ENCODE data around the gene ARAP2.

Gene ARAP2

DNA sequence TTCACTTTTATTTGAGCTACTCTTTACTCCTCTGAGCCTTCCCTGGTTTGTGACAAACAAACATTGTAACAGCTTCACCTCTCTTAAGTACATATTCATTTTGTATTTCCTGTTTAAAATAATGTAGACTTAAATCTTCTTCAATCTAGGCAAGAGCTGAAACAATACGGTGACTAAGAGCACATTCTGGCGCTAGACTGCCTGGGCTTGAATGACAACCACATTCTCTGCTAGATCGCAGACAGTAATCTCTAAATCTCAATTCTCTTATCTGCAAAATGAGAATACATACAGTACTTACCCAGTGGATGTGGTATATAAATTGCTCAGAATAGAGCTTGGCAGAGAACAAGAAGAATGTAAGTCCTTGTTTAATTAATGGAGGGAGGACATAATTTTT, 144.8 kb downstream of the ARAP2 start:
- DNase-seq = no peak

DNA sequence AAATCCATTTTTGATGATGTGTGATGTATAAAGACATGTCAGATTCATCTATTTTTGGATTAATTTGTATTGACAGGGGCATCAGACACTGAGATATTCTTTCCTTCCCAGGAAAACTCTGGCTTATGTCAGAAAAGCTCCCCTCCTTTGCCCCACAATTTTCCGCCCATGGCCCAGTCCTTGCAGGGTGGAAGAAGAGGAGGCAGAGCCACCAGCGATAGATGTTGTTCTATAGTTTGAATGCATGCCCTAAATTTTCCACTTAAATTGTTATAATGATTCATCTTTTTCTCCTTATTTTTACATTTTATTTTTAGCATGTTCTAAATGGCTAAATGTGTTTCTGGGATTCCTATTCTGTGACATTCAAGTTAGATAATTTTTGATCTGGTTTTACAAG, 149.3 kb downstream of the ARAP2 start:
- DNase-seq = no peak

DNA sequence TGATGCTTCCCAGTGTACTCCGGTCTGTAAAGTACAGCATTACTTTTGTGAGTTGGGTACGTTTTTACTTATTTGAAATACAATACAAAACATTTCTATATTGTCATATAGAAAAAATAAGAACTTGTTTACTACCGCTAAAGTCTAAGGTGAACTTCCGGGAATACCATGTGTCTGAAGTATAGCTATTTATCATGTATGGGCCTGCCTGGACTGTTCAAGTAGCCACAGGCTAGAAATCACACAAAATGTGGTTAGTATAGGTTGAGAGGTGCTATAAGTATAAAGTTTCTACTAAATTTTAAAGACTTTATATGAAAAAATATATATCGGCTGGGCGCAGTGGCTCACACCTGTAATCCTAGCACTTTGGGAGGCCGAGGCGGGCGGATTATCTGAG, 152.3 kb downstream of the ARAP2 start:
- no peak for DNase-seq

DNA sequence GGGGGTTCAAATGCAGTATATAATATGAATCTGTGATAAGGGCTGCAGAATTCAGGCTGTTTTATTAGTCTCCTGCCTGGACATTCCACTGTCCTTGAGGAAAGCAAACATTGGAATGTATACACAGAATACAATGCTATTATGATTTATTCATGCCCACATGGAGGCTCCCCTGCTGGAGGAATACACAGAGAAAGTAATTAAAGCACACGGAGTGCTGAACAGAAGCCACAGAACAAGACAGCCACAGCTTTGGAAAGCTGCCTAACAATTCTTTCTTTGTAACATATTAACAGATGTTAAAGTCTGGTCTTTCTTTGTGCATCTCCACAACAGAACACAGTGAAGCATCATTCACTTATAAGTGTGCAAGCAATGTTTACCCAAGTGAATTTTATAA, 155.8 kb downstream of the ARAP2 start:
- no peak for DNase-seq

DNA sequence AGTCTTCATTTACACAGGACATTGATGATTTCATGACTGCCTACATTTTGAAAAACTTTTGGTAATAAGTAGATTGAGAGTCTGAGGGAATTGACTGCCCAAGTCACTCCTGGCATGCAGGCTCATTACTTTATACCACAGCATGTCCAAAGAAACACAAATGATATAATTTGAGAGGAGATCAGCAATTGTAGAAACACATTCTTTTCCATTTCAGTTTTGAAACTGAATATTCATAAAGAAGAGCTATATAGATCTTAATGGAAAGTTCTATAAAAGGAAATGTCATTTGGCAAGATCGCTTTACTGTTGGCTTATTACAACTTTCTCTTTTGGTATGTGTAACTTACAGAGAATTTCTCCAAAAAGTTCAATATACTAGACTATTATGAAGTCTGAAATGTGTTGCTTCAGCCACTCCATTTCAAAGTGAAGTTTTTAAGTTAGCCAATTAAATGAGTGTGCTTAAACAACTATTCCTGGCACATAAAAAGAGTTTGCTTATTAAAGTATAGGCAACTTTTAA, 158.0 kb downstream of the ARAP2 start:
- no peak for DNase-seq

DNA sequence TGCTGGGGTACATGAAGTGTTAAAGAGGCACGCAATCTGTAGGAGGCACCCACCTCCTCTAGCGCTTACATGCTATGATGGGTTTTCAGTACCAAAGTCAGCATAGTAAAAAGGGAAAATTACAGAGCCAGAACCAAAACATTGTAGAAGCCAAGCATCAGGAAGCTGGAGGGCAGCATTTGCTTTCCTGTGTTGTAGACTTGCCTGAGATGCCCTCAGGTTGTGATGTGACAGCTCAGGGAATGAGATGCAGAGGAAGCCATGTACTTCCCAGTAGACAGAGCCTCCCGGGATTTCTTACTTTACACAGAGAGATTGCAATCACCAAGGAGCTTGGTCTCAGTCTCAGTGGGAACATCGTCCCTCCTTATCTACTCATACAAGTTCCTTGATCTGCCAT, 161.5 kb downstream of the ARAP2 start:
- DNase-seq = no peak

DNA sequence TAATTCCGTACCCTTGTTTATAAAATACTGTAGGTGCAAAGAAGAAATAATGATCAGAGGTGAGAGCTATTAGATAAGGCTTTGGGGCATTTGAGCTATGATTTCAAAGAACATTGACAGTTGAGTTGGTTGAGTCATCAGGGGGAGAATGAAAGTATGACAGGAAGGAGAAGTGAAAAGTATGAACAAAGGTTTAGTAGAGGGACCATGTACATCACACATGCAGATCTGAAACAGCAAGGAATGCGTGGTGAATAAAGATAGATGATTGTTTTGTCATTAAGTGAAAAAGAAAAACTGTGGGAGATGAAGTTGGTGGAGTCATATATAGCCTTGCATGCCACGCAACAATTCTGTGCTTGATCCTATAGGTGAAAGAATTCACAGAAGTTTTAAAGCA, 163.1 kb downstream of the ARAP2 start:
- DNase-seq = no peak

DNA sequence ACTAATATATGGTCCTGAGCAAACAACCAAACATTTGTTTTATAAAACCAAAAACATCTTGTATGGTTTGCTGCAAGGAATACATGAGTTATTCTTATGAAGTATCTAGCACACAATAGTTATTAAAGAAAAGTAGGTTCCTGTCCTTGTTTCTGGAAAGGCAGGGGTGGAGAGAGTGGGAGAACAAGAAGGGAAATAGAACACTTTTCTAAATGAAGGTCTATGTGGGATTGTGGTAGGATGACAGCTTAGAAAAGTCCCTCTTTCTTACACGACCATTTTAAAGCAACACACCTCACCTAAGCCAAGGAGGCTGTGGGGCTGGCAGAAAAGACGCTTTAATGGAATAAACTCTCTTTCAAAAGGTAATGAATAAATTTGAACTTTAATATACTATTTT, 164.6 kb downstream of the ARAP2 start:
- no peak for DNase-seq

DNA sequence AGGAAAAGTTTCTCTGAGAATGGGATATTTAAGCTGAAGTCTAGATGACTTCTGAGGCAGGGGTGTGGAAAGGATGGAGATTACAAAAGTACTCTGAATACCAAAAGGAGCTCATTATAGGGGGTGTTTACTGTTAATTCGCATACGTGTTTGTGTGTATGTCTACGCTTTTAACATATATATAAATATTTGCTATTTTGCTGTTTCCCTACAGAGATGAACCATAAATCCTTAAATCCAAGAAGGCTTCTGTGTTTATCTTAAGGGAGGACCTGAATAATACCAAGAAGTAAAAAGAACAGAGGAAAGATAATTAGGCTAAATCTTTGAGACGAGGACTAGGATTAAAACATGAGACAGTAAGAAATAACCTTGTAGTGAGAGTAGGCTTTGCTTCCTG, 166.0 kb downstream of the ARAP2 start:
- DNase-seq = no peak

DNA sequence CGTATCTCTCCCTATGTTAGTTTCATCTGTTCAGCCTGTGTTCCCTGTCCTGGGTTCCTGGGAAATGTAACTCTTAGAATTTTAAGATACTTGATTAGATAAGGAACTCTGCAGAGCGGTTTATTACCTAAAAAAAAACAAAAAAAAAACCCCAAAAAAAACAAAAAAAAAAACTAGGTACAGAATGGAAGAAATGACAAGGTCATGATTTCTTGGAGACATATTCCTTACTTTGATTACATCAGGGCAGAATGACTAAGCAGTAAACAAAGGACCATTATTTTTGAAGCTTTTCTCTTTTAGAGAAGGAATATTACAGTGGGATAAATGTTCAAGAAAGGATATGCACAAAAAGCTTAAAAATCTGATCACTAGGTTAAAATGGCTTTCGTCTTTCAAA, 171.8 kb downstream of the ARAP2 start:
- no peak for DNase-seq

DNA sequence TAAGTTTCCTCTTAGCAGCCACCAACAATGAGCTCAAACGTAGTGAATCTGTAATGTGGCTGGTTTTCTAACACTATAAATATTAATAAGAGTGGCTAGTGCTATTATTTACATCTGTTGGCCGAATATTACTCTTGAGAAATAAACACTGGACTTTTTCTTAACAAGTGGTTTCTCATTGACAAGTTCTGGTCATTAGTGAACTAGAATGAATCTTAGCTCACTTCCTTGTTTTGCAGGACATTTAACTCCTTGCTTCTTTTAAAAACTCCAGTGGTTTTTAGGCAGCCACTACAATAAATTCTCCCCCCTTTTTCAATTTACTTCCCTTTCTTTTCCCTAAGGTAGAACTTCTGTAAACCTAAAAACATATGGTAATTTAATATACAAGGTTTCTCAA, 177.2 kb downstream of the ARAP2 start:
- DNase-seq = no peak

DNA sequence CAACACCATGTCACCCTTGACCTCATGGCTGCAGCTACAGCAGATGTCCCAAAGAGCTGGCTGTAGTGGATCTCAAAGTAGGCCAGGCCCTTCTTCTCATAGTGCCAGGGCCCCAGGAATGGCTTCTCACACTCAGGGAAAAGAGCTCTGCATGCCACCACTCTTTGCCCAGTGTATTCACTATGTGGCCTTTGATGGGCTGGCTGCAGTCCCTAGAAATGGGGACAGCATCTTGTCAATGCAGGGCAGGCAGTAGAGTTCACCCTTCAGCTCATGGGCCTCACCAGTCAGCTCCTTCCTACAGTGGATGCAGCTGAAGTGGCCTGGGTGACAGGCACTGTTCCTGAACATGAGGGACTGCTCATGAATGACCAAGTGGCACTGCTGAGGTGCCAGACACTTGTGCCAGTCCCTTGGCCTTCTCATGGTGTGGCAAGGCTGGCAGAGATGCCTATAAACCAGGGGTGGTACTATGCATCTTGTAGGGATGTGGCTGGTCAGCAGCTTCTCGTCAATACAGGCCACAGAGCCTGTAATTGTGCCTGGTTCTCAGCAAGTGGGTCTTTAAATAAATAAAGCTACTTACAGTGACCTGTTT, 178.9 kb downstream of the ARAP2 start:
- DNase-seq = no peak

DNA sequence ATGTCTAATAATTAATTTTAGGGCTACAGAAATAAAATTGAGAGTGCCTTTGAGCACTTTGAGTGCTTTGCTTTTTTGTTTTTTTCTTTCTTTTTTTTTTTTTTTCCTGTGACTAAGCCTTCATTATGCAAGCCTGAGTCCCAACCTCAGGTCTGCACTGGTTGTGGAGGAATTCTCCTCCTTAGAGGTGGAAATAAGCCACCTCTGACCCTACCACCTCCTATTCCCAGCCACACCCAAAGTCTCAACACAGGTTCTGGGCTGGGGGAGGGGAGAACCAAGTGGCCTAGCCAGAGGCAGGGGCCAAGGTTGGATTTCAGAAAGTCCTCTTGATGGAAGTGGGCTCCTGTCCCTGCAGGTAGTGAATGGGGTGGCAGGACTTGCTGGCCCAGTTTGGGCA, 180.2 kb downstream of the ARAP2 start:
- no peak for DNase-seq

DNA sequence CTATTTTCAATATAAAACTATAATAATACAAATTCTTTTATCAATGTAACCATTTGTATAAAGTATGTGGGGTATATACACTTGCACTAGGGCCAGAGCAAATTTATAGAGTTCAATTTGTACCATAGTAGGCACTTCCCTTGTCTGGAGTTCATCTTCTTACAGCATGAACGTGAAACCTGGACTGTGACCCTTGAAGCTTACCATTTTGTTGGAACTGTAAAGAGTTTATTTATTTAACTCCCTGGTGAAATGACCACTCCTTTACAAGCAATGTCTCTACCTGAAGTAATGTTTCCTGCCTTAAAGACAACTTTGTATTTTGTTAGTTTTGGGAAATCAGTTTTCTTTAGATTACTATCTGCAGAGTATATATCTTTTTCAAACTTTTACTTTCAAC, 188.2 kb downstream of the ARAP2 start:
- no peak for DNase-seq

DNA sequence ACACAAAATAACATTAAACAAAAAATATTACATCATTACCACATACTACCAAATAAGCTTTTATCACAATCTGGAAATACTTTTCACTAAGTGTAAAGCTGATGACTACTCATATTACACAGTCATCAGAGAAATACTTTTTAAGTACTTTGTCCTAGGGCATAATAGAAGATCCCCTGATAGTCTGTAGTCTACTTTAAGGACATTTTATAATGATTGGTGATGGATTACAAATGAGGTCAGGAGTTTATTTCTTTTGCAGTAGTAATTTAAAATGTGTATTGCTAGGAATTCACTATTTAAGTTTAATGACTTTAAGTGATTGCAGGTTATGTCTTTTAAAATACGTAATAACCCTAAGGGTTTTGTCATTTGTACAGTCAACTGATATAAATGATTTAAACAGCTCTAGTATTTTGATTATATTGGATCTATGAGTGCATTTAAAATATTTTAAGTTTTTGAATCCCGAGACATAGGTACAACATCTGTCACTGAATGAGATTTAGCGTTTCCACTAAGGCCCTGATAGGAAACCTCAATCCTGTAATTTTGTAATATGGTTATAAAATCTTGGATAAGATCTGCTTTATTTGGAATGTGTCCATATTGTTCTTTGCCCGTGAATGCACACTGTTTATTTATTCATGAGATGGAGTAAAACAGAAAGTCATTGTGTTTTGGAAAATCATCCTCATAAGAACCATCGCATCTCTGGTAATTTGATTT, 189.5 kb downstream of the ARAP2 start:
- DNase-seq = no peak

DNA sequence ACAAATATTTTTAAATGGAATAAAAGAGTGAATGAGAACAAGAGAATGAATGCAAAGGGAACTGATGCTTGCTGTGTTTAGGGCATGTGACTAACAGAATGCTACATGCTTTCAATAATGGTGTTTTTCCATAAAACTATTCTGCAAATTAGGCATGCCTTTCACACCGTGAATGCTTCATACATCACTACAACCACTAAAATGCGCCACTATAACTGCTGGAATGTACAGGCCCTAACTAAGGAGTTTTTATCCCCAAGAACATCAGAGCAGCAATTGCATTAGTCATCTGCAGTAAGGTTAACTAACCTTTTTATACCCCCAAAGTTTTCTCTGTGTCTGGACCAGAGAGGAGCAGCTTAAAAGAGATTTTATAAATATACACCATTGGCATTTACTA, 190.4 kb downstream of the ARAP2 start:
- no peak for DNase-seq

DNA sequence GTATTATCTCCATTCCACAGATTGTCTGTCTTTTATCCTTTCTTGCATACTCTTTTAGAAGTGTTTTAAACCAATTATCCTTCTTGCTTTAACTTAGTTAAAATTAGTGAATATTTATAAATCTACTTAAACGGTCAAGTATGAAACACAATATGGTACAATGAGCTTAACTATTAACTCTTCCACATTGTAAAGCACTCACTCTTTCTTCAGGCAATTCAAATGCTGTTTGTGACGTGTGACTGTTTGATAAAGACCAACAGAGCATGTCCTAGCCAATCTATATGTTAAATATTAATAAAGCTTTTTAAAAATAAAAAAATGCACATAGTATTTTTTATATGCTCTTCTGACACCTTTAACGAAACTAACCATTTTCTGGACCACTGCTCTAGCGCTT, 192.7 kb downstream of the ARAP2 start:
- no peak for DNase-seq

DNA sequence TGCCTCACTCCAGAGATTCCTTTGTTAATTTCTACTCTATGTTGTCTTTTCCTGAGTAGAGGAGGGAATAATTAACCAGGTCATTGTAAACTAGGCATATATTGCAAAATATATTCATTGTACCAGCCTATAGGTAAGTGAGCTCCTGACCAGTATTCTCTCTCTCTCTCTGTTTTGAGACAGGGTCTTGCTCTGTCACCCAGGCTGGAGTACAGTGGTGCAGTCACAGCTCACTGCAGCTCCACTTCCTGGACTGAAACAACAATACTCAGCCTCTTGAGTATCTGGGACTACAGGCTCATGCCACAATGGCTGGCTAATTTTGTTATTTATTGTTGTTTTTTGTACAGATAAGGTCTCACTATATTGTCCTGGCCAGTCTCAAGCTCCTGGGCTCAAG, 198.3 kb downstream of the ARAP2 start:
- DNase-seq = no peak

DNA sequence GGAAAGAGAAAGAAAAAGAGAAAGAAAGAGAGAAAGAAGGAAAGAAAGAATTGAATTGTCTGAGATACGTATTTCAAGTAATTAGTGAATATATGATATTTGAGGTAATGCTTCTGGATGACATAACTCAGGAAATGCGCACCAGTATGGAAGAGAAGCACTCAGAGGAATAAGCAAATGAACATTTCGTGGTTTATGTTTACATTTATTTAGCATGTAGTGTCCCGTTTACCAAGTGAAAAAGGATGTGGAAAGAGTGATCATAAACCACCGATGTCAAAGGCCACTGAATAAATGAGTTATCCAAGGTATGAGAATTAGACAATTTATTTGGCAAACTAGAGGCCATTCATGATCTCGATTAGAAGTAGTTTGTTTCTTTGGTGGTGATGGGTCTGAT, 200.4 kb downstream of the ARAP2 start:
- no peak for DNase-seq

DNA sequence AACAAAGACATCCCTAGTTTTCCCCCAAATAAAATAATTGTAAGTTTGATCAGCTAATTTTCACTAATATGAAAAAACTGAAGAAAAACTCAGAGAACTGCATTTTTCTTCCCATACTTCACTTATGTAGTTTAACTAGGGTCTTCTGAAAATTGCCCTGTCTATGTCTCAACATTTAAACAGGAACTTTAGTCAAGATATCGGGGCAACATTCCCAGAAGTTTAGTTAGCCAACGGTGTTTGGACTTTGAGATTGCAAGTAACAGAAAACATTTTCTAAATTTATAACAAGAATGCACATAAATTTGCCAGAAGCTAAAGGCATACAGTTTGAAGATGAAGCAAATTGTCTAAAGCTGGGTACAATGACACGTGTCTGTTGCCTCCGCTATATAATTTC, 201.1 kb downstream of the ARAP2 start:
- DNase-seq = no peak

DNA sequence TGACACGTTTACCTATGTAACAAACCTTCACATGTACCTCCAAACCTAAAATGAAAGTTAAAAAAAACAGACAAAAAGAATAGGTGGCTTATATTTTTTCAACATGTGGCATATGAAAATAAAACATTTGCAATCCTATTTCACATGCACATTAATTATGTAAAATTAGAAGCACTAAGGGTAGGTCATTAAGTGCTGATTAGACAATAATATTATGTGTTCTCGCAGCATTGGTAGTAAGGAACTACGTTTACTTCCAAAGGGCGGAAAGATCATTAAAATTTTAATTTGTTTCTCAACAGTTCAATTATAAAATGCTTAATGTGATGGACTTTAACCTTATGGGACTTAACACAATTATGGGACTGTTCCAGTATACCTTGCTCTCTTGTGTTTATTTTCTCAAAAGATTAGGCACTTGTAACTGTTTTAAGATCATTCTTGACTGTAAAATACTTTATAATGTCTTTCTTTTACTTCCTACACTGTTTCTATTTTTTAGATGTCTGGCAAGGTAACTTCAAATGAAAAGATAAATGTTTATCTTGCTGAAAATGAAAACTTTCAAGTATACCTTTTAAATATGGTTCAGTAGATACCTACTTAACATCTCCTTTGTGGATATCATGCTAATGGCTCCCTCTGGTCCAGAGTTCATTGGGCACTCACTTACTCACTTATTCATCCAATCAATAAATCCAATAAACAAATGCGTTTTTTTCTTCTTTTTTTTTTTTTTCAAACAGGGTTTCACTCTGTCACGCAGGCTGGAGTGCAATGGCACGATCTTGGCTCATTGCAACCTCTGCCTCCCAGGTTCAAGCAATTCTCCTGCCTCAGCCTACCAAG, 202.0 kb downstream of the ARAP2 start:
- DNase-seq = no peak

DNA sequence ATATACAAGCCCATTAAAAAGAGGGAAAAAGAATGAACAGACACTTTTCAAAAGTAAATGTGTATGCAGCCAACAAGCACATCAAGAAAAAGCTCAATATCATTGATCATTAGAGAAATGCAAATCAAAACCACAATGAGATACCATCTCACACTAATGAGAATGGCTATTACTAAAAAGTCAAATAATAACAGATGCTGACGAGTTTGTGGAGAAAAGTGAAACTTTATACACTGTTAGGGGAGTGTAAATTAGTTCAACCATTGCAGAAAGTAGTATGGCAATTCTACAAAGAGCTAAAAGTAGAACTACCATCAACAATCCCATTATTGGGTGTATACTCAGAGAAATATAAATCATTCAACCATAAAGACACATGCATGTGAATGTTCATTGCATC, 203.0 kb downstream of the ARAP2 start:
- DNase-seq = no peak

DNA sequence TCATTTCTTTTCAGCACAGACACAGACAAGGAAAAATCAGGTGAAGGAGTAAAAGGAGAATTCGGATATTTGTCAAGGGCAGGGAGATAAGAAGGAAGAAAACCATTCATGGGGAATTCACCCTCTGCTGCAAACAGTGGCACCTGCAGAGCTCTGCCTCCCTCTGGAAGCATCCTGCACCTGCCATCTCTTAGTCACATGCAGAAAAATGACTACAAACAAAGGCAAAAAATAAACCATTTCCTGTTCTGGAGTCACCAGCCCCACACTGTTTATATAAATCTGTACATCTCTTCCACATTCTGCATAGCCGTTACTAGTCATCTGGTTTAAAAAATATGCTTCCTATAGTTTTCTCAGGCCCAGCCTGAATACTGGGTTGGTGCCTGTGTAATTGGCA, 205.3 kb downstream of the ARAP2 start:
- DNase-seq = no peak

DNA sequence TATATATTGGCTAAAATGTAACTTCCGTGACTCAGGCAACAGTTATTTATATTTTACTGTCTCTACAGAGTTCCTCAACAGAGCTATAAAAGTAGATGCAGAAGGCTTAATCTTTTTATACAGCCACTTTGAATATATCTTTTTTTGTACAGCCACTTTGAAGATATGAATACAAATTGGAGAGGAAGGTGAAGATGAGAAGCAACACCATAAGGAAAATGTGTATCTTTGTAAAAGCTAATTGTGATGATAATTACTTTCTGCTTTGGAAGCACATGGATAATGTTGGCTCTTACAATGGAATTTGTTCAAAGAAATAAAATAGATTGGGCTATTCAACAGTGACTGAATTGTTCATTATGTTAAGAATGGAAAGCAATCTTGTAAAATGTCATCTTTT, 205.8 kb downstream of the ARAP2 start:
- DNase-seq = no peak
